ENCODE results near the gene C2orf76.

The C2orf76 gene

DNA sequence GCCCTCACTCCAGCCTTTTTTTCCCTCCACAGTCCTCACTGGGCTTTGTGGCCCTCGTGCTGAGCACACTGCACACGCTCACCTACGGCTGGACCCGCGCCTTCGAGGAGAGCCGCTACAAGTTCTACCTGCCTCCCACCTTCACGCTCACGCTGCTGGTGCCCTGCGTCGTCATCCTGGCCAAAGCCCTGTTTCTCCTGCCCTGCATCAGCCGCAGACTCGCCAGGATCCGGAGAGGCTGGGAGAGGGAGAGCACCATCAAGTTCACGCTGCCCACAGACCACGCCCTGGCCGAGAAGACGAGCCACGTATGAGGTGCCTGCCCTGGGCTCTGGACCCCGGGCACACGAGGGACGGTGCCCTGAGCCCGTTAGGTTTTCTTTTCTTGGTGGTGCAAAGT lies 103.6 kb downstream of the C2orf76 start:
- DNase-seq (ENCODE audit: low read depth), result no peak

GRCh38 chr2:119261493-119262225 lies 105.0 kb downstream of the C2orf76 start:
- DNase-seq (ENCODE audit: low read depth), result no peak

- DNase-seq (ENCODE audit: low read depth), result no peak
Measured at GRCh38 chr2:119260646-119261492, 105.8 kb downstream of the C2orf76 start.

GRCh38 chr2:119259296-119259860 lies 107.3 kb downstream of the C2orf76 start:
- no peak for DNase-seq (ENCODE audit: low read depth)

GRCh38 chr2:119257198-119257597 lies 109.4 kb downstream of the C2orf76 start:
- no peak for DNase-seq (ENCODE audit: low read depth)

- DNase-seq (ENCODE audit: low read depth), result no peak
Measured at GRCh38 chr2:119256582-119256921, 110.1 kb downstream of the C2orf76 start.

- DNase-seq (ENCODE audit: low read depth), result peak; percentile 90
Measured at GRCh38 chr2:119255760-119256581, 110.7 kb downstream of the C2orf76 start.

DNA sequence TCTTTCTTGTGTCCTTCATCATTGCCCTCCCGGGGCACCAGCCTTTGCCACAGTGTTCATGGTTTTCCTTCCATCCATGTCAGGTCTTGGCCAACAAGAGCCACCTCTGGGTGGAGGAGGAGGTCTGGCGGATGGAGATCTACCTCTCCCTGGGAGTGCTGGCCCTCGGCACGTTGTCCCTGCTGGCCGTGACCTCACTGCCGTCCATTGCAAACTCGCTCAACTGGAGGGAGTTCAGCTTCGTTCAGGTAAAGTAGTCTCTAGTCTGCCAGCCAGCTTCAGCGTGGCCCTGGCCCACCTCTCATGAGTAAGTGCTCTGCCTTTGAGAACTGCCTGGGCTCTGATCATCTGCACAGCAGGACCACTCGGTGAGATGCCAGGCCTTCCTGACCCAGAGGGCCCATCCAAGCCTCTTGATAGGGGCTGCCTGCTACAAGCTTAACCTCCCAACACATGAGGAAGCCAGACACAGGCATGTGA lies 112.0 kb downstream of the C2orf76 start:
- no peak for DNase-seq (ENCODE audit: low read depth)

DNA sequence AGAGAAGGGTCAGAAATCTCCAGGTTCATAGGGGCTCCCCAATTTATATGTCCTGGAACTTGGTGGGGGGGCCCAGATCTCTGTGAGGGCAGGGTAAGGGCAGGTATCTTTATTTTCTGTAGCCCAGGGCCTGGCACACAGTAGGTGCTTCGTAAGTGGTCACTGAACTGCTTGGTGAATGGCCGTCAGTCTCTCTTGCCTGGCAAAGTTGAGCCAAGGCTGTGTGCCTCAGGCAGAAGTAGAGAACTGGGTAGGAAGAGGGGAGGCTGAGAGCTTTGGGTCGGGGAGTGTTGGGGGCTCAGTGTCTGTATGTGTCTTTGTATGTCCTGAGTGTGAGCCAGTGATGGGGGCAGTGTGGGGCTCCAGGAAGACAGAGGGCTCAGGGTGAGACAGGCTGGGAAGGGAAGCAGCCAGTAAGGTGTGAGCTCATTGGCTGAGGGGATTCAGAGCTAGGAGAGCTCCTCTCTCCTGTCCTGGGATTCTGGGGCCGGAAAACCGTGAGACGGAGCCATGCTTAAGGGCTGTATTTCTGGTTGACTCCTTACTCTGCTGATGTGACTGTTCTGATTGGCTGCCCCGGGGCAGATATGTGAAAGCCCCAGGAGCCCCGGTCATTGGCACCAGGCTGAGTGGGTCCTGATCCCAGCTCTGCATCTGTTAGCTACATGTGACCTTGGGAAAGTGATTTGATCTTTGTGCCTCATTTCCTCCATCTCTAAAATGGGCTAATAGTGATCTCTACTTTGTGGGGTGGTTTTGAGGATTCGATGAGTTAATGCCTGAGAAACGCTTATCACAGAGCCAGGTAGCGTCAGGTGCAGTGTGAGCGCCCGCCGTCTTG lies 112.7 kb downstream of the C2orf76 start:
- DNase-seq (ENCODE audit: low read depth), result no peak

GRCh38 chr2:119253114-119253702 lies 113.4 kb downstream of the C2orf76 start:
- no peak for DNase-seq (ENCODE audit: low read depth)

Data from fibroblast of the conjunctiva (primary cell).